ENCODE data around the gene TDRD3.

Gene TDRD3

DNA sequence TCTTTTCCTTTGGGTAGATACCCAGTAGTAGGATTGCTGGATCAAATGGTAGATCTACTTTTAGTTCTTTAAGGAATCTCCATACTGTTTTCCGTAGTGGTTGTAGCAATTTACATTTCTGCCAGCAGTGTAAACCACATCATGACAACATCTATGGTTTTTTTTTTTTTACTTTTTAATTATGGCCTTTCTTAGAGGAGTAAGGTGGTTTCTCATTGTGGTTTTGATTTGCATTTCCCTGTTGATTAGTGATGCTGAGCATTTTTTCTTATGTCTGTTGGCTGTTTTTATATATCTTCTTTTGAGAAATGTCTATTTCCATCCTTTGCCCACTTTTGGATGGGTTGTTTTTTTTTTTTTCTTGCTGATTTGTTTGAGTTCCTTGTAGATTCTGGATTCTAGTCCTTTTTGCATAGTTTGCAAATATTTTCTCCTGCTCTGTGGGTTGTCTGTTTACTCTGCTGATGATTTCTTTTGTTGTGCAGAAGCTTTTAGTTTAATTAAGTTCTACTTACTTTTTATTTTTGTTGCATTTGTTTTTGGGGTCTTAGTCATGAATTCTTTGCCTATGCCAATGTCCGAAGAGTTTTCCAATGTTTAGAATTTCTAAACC is 38.8 kb downstream of the TDRD3 start:
- no peak overlapping the region for H3K4me3 ChIP-seq (ENCODE audit: low read depth, low read length)
- no peak for DNase-seq (ENCODE audit: low read depth)

DNA sequence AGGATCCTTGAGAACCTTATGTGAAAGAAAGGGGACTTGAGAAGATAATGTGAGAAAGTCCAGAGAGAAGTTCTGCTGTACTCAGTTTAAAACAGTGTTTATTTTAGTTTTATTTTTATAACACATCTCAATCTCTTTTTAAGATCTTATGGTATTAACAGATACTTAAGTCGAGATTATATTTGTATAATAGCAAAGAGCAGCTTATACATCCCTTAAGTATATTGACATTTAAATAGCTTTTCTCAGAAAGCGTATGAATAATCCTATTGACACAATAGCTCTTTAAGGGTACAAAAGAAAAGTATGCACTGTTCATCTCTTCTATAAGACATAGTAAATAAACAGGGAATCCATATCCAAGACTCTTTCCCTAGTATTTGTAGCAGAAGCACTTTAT is 42.2 kb downstream of the TDRD3 start:
- DNase-seq (ENCODE audit: low read depth), result no peak

DNA sequence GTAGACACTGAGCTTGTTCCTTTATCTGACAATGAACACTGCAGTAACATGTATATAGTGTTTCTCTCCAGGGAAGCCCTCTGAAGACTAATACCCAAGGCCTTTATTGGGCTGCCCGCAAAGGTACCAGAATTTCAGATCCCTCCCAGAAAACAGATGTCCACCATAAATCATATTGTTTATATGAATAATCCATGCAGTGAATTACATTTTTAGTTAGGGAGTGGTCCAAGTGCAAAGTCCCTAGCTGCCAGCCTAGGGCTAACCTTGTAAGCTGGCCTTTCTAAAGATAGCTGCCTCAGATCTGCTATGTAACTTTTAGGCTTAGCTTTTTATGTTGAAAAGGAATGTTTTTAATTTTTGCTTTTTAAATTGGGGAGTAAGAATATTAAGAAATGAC is 44.7 kb downstream of the TDRD3 start:
- no peak overlapping the region for H3K4me3 ChIP-seq (ENCODE audit: low read depth, low read length)
- no peak for DNase-seq (ENCODE audit: low read depth)

More for the DNA sequence above, 42.2 kb downstream of the TDRD3 start:
- no peak overlapping the region for H3K4me3 ChIP-seq (ENCODE audit: low read depth, low read length)

DNA sequence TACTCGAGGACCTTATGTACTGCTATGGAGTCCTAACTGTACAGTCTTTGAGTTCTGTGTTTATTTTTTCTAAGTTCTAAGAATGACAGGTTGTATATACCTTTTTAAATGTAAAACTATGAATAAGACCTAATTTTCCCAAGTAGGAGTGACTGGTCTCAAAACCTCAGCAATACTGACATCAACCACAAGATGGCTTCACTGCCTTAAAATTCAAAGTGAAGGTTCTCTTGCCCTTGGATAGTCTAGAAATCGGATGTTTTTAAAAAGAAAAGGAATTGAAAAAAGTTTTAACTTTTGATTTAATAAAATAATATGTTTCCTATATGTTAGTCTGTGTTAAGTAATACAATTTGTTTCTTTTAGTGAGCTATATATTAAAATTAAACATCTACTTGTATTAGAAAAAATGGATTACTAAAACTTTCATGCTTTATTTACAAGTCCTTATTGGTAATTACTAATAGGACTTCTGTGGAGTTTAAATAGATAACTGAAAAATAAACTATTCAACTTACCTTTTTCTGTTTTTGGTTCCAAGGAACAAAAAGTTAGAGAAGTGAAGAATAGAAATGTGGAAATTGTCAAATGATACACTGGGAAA is 52.0 kb downstream of the TDRD3 start:
- H3K4me3 ChIP-seq (ENCODE audit: low read depth, low read length), result no peak overlapping the region
- peak; percentile 15 for DNase-seq (ENCODE audit: low read depth)

DNA sequence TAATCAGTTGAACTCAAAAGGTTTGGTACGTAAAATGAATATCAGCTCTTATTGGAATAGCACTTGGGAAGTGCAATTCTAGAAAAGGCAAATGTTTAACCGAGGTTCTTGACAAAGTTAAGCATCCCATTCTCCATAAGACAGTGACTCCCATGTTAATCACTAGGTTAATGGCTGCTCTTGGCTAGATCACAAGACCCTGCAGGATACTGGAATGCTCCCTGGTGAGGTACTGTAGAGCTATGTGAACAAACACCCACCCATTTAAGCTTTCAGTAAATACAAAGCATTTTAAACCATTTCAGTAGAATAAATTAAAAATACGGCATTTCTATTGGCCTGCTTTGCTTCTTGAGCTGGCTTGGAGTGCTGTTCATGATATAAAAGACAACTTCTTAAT is 56.5 kb downstream of the TDRD3 start:
- no peak for DNase-seq (ENCODE audit: low read depth)
- no peak overlapping the region for H3K4me3 ChIP-seq (ENCODE audit: low read depth, low read length)

DNA sequence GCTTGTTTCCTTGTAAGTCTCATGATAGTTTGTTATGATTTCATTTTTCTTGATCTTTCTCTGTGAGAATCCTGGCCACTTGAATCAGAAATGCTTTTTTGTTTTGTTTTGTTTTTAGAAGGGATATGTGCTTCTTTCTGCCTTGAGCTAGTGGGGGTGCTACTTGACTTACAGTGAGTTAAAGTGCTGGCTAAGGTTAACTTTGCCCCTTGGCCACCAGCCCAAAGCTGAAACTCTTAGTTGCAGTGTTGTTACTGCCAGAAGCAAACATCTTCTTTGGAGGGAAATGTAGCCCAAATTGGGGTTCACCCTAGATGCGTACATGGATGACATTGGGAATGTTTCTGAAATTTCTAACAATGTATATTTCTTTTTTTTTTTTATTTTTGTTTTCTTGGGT is 57.4 kb downstream of the TDRD3 start:
- no peak overlapping the region for H3K4me3 ChIP-seq (ENCODE audit: low read depth, low read length)
- no peak for DNase-seq (ENCODE audit: low read depth)

DNA sequence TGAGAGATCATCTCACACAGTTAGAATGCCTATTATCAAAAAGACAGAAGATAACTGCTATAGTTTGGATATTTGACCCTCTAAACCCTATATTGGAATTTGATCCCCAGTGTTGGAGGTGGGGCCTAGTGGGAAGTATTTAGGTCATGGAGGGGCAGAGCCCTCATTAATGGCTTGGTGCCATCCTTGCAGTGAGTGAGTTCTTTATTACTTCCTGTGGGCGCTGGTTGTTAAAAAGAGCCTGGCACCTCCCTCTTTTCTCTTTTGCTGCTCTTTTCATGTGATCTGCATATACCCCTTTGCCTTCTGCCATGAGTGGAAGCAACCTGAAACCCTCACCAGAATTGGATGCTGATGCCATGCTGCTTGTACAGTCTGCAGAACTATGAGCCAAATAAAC is 66.8 kb downstream of the TDRD3 start:
- H3K4me3 ChIP-seq (ENCODE audit: low read depth, low read length), result no peak overlapping the region
- DNase-seq (ENCODE audit: low read depth), result no peak

DNA sequence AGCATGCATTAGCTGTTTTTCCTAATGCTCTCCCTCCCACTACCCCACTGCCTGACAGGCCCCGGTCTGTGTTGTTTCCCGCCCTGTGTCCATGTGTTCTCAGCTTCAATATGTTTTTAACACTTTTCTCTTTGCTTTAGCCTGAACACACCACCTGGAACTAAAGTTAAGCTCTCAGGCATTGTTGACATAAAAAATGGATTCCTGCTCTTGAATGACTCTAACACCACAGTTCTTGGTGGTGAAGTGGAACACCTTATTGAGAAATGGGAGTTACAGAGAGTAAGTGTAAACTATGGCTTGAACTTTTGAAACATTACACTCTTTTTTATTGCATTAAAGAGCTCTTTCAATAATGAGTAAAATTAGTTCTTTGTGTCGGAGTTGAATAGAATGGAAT is 70.1 kb downstream of the TDRD3 start:
- no peak for DNase-seq (ENCODE audit: low read depth)

DNA sequence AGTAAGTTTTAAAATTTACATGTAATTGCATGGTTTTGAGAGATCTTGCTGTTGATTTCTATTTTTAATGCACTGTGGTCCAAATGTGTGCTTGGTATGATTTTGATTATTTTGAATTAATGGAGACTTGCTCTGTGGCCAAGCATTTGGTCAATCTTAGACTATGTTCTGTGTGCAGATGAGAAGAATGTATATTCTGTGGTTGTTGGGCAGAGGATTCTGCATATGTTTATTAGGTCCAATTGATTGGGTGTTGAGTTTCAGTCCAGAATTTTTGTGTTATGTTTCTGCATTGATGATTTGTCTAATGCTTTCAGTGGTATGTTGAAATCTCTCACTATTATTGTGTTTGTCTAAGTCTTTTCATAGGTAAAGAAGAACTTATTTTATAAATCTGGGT is 82.3 kb downstream of the TDRD3 start:
- no peak overlapping the region for H3K4me3 ChIP-seq (ENCODE audit: low read depth, low read length)
- DNase-seq (ENCODE audit: low read depth), result no peak

More for the DNA sequence above, 70.1 kb downstream of the TDRD3 start:
- H3K4me3 ChIP-seq (ENCODE audit: low read depth, low read length), result no peak overlapping the region

DNA sequence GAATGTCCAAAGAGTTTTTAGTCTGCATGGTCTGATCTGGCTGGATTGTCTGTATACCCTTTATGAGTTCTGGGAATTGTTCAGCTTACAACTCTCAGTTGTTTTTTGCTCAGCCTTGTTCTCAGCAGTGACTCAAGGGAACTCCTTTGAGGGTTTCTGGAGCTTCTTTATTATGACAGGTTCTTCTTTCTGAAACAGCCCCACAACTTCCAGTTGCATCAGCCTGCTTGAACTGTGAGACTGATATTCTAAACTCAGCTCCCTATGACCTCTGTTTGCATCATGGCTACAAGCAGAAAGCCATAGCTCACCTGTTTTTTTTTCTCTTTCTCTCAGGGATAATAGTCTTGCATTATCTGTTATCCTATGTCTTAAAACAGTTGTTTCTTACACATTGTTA is 85.0 kb downstream of the TDRD3 start:
- DNase-seq (ENCODE audit: low read depth), result peak; percentile 17
- no peak overlapping the region for H3K4me3 ChIP-seq (ENCODE audit: low read depth, low read length)

DNA sequence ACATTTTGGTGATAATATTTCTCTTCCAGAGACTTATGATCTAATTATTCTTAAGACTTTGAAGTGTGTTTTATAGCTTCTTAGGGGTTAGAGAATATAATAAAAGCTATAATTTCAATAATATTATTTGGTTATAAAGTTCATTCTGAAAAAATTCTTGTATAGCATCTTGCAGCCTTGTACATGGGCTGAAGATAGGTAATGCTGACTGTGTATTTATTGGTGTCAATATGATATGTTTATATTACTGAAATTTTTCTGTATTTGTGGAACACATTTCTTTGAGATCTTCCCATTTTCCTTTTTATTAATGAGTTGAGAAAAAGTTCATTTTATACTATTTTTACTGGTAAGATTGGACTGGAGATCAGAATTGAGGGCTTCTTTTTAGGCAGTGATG is 87.8 kb downstream of the TDRD3 start:
- no peak overlapping the region for H3K4me3 ChIP-seq (ENCODE audit: low read depth, low read length)
- no peak for DNase-seq (ENCODE audit: low read depth)

DNA sequence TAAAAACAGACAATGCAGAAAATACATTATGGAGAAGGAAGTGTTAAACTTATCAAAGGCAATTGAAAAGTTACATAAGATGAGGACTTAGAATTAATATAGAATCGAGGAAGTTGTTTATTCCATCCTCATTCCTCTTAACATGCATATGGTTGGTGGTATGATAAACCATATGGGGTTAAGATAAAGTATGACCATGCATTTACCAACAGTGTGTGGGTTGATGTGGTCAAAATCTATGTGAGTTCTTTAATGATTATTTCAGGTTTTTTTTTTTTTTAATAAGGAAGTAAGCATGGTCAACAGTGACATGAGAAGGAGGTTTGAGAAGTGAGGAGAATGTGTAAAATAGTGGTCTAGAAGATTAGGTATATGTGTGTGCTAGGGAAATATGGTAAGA is 94.5 kb downstream of the TDRD3 start:
- no peak overlapping the region for H3K4me3 ChIP-seq (ENCODE audit: low read depth, low read length)
- no peak for DNase-seq (ENCODE audit: low read depth)

DNA sequence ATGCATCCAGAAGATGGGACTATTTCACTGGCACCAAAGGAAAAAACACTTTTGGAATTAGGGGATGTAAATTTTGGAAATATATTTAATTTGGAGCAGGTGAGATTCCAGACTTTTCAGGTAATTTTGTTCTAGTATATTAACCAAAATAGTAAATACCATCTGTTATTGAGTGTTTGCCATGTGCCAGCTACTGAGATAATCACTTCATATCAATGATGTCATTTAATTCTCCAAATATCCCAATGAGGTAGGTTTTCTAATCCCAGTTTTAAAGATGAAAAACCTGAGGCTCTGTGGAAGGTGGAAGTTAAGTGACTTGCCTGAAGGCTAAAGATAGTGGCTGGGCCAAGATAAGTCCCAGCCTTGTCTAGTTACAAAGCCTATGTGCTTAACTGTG is 95.2 kb downstream of the TDRD3 start:
- H3K4me3 ChIP-seq (ENCODE audit: low read depth, low read length), result no peak overlapping the region
- DNase-seq (ENCODE audit: low read depth), result no peak

DNA sequence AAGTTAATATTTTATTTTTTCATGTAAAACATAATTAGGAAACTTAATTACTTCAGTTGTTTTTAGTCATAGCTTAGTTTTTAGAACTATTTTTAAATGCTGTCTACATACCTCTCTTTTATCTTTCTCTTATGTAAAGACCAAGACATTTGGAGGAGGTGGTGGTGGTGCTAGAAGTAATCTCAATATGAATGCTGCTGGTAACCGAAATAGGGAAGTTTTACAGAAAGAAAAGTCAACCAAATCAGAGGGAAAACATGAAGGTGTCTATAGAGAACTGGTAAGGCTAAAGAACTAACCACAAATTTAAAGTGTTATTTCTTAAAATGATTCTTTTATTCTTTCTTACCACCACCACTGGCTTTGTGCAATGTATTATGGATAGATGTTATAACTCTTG is 97.3 kb downstream of the TDRD3 start:
- no peak for DNase-seq (ENCODE audit: low read depth)
- no peak overlapping the region for H3K4me3 ChIP-seq (ENCODE audit: low read depth, low read length)

DNA sequence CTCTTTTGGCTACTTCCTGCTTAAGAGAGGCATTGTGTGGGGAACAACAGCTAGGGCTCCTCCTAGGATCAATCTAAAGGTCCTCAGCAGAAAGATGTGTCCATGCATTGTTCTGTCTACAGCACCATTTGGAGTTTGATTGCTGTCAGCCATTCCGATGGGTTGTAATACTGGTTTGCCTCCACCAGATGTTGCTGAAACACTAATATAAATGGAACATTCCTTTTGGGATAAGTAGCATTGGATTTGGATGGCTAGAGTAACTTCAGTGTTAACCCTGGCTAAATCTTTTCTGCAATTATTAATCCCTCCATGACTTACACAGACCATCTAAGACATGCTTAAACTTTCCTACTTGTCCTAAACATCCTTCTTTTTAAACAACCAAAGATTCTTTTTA is 104.2 kb downstream of the TDRD3 start:
- no peak for DNase-seq (ENCODE audit: low read depth)
- no peak overlapping the region for H3K4me3 ChIP-seq (ENCODE audit: low read depth, low read length)

DNA sequence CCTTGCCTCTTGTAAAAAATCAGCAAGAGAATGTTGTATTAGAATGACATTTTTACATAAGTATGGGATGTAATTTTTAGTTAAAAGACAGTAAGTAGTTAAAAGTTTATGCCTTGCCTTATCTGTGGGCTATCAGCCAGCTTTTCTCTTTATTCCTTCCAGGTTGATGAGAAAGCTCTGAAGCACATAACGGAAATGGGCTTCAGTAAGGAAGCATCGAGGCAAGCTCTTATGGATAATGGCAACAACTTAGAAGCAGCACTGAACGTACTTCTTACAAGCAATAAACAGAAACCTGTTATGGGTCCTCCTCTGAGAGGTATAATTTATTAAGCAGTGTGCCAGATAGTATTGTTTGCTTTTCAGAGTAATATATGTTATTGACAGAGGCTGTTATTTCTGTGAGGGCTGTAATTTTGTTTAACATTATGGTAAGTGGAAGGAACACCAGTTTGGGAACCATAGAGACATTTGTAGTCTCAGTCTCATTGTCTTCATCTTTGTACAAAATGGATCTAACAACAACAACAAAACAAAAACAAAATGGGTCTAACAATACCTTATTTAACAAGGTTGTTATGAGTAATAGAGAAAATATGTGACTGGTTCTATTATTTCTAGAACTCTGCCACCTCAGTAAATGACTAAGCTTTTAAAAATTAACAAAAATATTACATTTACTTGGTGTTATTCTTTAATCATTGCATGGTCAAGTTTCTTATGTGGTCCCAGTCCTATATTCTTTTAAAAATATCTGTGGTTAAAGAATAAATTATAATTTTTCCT is 112.8 kb downstream of the TDRD3 start:
- no peak overlapping the region for H3K4me3 ChIP-seq (ENCODE audit: low read depth, low read length)
- DNase-seq (ENCODE audit: low read depth), result no peak

DNA sequence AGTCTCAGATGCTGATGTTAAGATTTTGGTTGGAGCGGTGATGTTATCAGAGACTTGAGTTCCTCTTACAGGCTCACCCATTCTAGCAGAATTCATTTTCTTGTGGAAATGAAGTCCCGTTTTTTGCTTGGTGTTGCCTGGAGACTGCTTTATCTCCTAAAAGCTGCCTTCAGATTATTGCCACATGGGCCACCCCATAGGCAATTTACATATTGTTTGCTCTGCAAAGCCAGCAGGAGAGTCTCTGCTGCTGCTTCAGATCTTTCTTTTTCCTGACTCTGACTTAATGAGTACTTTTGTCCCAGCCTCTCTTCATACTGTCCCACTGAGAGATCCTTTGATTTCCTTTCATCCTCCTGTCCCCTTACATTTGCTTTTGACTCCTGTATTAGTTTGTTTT is 114.6 kb downstream of the TDRD3 start:
- no peak overlapping the region for H3K4me3 ChIP-seq (ENCODE audit: low read depth, low read length)
- no peak for DNase-seq (ENCODE audit: low read depth)

DNA sequence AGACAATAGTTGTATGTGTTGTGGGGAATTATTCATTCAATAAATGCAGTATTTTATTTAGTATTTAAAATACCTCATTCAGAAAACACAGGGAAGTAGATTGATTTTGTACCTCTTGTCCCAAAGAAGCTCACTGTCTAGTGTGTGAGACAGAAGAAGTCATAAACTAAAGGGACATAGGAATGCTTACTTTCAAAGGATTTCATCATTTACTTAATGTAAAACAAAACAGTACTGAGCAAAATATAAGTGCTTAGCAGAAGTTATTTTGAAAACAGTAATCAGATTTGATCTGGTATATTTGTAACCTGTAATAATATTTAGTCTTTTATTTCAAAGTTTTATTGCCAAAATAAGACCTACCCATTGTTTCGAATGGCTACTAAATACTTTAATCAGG is 117.9 kb downstream of the TDRD3 start:
- H3K4me3 ChIP-seq (ENCODE audit: low read depth, low read length), result no peak overlapping the region
- DNase-seq (ENCODE audit: low read depth), result no peak

DNA sequence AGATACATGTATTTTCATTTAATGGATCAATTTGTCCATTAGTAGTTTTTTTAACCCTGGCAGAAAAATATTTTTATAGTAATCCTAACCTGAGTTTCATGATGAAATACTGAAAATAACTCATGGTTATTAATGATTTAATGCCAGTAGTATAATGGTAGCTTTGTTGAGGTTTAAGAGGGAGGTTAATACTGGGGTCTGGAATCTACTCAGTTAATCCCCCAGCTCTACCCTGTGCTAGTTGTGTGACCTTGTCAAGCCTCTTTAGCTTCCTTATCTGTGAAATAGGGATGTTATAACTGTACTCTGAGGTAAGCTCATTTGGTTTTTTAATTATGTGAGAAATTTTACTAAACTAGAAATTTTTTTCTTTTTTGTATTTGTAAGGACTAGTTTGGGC is 122.5 kb downstream of the TDRD3 start:
- no peak overlapping the region for H3K4me3 ChIP-seq (ENCODE audit: low read depth, low read length)
- no peak for DNase-seq (ENCODE audit: low read depth)

DNA sequence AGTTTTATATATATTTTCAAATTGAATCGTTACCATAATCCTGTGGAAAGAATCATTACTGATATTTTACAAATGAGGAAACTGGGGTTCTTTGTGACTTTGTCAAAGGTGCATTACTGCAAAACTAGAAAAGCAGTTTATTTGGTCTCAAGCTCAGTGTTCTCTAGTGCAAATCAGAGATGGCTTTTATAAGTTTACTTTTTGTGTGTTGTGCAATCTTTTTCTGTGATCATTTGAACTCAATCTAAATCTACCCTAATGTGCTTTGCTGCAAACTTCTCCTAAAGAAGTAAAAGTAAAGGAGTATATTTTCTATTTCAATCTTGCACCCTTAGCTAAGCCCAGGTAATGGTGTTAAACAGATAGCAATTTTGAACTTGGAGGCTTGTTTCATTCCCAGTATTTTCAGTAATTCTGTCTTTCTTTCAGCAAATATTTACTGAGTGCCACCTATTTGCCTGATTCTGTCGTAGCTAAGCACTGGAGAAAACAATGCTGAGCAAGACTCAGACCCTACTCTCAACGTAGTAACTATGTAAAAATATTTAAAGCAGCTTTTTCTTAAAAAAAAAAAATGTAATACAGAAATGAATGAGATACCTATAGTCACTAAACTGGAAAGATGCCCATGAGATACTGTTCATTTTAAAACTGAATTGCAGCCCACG is 124.0 kb downstream of the TDRD3 start:
- no peak overlapping the region for H3K4me3 ChIP-seq (ENCODE audit: low read depth, low read length)
- no peak for DNase-seq (ENCODE audit: low read depth)

Measured in skeletal muscle cell (primary cell).